HG02884 (cell line): ENCODE data around the gene NPPB.
"Not testable (repeated sequence)": the region's sequence is repeated elsewhere in the genome, so short reads cannot be mapped to it uniquely, and the experiment has no call there.

Experiments
- ATAC-seq: cut with Tn5 transposase; IDR thresholded peaks from one replicate; pipeline ENCODE4 v1.9.1; 2021; ENCODE audit warnings: mild to moderate bottlenecking, moderate library complexity; ENCODE audit not compliant: unreplicated experiment

NPPB gene

GRCh38 chr1:11858613-11858967 is at the start of gene NPPB:
Gene NPPB, minus strand, starts transcription at chr1:11858945. Its CDS starts 112 bp downstream, at chr1:11858833.
- no peak for ATAC-seq

DNA sequence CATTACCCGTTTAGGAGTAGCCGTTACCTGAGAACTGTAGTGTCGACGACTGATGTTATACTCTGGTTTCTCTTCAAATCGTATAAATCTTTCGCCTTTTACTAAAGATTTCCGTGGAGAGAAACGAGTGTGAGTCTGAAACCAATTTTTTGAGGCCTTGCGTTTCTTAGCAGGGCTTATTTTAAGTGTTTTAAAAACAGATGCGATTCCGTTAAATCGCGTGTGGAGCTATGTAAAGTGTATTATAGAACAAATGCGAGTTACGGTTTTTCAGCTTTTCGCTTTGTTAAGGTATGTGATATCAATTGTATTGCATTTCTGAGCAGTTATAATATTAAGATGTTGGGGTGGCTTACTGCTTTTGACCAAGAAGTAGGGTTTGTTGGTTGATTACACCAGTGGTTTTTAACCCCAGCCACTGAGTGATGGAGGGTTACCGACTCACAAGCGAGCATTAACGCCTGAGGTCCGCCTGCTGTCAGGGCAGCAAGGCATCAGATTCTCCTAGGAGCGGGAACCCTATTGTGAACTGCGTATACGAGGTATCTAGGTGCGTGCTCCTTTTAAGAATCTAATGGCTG is 49.4 kb upstream of the NPPB start:
- ATAC-seq, result peak; percentile 45

GRCh38 chr1:11907275-11908094 is 48.7 kb upstream of the NPPB start:
- no peak for ATAC-seq

- no peak for ATAC-seq
These were observed 48.1 kb upstream of the NPPB start for GRCh38 chr1:11906870-11907269.

- ATAC-seq, result no peak
These were observed 46.2 kb upstream of the NPPB start for GRCh38 chr1:11904978-11905377.

DNA sequence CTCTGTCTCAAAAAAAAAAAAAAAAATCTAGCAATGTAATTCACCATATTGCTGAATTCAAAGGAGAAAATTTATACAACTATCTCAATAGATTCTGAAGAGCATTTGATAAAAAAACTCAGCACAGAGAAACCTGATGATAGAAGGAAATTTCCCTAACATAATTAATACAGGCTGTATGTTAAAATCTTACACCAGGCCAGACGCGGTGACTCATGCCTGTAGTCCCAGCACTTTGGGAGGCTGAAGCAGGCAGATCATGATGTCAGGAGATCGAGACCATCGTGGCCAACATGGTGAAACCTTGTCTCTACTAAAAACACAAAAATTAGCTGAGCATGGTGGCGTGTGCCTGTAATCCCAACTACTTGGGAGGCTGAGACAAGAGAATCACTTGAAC is 45.4 kb upstream of the NPPB start:
- ATAC-seq, result not testable (repeated sequence)

GRCh38 chr1:11903210-11903609 is 44.5 kb upstream of the NPPB start:
- ATAC-seq, result no peak

GRCh38 chr1:11901446-11901845 is 42.7 kb upstream of the NPPB start:
- ATAC-seq, result not testable (repeated sequence)

- ATAC-seq, result no peak
These were observed 40.2 kb upstream of the NPPB start for GRCh38 chr1:11898831-11899467.

GRCh38 chr1:11898086-11898785 is 39.5 kb upstream of the NPPB start:
- no peak for ATAC-seq

- ATAC-seq, result not testable (repeated sequence)
These were observed 35.8 kb upstream of the NPPB start for GRCh38 chr1:11894501-11894900.

DNA sequence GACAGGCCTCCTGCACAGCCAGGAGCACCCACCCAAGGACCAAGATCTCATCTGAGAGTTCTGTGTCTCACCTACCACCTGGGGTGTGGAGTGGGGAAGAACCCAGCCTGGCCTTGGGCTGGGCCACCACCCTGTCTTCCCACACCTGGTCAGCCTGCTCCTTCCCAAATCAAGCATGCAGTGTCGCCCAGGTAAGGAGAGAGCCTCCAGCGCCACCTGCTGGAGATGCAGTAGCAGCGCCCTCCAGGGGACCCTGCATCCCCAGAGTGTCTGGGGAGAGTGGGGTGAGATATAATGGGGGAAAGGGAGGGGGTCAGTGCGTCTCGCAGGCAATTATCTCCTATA is 35.1 kb upstream of the NPPB start:
- ATAC-seq, result no peak

GRCh38 chr1:11891433-11892186 is 32.9 kb upstream of the NPPB start:
- no peak for ATAC-seq

DNA sequence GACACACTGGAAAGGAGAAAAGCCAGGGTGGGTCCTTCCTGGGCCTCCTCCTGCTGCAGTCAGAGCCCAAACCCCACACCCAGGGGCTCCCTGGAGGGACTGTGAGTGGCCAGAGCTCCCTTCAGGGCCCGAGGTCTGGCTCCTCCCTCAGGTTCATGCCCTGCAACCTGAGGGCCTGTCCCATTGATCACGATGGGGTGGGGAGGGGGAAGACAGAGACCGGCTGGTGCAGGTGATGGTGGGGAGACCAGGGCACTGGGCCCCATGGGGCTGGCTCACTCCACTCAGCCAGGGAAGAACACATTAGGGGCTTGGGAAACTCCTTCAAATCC is 30.1 kb upstream of the NPPB start:
- ATAC-seq, result no peak

GRCh38 chr1:11888206-11888876 is 29.6 kb upstream of the NPPB start:
- no peak for ATAC-seq

DNA sequence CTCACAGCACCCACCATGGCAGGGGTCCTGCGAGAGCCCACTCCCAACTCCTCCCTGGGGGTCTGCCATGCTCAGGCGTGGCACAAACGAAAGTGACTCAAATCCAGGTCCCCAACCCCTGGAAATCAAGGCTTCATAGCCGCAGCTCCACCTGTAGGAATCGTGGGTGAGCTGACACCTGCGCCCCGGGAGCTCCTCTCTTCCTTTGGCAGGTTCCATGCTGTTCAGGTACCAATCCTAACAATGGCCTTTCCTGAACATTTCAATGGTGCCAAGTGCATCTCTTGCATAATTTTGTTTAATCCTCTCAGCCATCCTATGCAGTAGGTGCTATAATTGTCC is 28.9 kb upstream of the NPPB start:
- no peak for ATAC-seq

- ATAC-seq, result no peak
These were observed 28.4 kb upstream of the NPPB start for GRCh38 chr1:11886986-11887665.

DNA sequence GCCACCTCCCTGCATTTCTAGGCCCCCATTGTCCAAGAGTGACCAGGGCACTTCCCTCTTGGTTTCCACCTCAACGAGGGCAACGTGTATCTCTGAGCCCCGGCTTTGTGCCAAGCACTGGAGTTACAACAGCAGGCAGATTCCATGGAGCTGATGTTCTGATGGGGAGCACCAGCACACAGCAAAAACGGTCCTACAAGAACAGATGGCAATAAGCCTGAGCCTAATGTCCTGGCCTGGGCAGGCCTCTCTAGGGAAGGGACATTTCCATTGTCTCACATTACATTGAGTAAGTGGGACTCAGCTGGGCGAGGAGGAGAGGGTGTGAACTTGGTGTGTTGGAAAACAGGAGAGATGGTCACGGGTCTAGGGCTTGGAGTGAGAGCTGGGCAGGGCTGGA is 27.2 kb upstream of the NPPB start:
- no peak for ATAC-seq

- no peak for ATAC-seq
These were observed 24.2 kb upstream of the NPPB start for GRCh38 chr1:11882814-11883538.
